Stimulated activated CD4-positive, alpha-beta T cell treated with anti-CD3 and anti-CD28 coated beads, TNF-alpha, amount 100 ng/mL, for 24 hours (primary cell): ENCODE data around the gene KRT38.
"Not testable (repeated sequence)": the region's sequence is repeated elsewhere in the genome, so short reads cannot be mapped to it uniquely, and the experiment has no call there.

Experiments used
- DNase-seq, 3 experiments: peaks; one replicate each; pipeline ENCODE4 v3.0.0-alpha.2; 2020; ENCODE audit warnings: low read depth in 3 of 3

KRT38 gene

DNA sequence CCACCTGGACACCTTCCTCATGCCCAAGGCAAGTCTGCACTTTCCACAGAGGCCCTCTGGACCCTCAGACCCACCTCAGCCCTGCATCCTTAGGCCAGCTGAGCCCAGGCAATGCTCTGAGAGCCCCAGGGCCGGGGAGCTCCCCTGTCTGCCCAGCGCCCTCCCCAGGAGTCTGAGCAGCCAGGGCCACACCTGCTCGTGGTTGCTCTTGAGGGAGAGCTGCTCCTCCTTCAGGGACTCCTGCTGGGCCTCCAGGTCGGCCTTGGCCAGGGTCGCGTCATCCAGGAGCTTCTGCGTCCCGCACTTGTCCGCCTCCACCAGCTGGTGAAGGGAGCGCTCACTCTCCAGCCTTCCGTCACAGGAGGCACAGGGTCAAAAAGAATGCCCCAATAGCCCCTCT lies 18.2 kb downstream of the KRT38 start:
- DNase-seq = not testable (repeated sequence)

DNA sequence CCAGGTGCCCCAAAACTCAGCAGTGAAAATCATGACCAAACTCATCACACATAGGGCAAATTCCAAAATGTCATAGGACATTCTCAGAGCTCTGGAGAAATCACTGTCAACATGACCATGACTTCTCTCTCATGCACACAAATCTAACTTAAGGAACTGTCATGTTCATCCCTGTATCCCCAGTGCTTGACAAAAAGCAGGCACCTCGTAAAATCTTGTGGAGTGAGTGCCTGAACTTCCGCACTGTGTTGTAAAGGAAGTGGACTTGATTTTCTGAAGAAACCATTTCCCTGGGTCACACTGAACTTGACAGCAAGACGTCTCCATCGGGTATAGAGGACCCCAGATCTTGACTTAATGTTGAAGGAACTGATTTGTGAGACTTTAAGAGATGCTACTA lies 19.2 kb downstream of the KRT38 start:
- DNase-seq = no peak

DNA sequence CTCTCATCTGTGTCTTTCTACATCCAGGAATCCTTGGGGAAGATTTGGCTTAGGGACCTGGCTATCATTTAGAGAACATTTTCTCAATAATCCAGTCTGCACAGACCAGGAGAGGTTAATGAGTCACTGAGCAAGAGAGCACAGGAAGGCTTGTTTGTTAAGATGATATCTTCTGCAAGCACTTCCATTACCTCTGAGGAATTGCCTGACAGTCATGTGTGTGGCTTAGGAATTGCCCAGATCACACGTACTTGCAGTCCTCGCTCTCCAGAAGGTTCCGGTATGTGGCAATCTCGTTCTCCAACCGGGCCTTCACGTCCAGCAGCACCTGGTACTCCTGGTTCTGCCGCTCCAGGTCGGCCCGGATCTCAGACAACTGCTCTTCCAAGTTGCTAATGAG lies 19.7 kb downstream of the KRT38 start:
- DNase-seq = no peak

DNA sequence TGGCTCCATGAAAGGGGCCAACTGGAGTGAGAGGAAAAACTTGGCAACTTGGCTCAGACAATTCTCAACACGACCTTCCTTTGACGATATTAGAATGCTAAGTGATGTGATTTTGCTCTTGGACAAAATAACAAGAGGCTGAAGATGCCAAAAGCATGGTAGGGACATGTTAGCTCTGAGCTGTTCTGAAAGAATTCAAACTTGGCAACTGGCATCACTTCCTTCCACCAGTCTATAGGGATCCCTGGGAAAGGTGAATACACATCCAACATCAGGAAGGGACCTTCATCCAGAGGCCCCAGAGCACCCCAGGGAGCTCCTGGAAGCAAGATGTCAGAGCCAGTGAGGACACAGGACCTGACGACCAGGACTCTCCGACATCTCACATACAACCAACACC lies 20.6 kb downstream of the KRT38 start:
- DNase-seq = no peak

DNA sequence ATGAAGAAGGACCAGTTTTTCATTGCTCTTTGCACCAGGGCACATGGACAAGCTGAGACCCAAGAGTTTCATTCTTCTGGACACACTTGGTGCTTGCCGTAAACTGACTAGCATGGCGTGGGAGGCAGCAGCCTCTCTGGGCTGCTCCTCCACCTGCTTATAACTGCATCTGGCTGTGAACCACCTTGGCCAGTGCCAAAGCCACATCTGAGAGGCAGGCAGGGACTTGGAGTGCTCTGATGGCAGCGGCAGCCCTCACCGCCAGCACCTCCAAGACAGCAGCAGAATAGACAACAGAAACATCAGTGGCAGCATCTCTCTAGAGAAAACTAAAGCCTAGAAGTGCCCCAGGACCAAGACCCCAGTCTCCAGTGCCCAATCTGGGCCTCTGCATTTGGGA lies 21.1 kb downstream of the KRT38 start:
- no peak for DNase-seq

DNA sequence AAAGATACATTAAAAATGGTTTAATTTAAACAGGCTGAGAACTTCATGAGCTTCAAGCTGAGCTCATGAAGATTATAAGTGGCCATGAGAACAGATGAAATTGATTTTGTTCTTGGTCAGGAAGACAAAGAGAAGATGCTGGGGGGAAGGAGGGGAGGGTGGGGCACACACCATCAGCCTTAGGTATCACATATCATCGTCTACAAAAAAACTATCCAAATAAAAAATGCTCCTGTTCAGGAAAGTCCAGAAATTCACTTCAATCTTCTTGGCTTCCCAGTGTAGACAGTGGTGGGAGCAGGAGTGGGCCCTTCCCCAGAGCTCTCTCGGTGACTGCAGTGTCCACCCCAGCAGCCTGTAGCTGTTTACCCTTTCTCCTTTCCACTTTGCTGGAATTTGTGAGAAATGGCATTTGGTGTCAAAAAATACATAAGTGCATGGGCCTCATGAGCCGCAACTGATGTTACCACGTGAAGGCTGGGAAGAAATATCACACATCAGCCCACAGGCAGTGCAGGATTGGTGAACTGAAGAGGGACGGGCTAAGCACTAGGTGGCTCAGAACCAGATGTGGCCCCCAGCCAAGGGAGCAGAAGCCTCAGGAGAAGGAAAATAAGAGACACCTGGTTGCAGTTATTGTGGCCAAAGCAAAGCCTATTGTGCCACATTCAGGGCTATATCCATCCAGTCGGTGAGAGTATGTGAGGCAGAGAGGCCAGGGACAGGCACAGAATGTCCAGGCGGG lies 22.5 kb downstream of the KRT38 start:
- DNase-seq = no peak

DNA sequence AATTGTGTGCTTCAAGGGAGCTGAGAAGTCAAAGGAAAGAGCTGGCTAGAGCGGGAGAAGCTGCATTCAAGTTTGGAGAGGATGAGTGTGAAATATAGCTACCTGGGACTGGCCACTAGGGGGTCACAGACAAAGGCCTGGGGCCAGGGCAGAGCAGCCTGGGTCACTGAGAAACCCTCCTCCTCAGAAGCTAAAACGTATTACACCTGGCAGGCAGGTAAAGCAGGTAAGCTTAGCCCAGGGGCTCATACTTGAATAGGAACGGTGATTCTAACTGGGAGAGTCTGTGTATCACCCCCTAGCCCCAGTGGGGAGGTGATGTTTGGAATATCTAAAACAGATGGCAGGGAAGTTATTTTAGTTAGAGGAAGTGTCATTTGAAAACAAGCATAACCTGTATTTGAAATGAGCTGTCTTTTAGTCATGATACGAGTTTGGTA lies 23.2 kb downstream of the KRT38 start:
- no peak for DNase-seq

DNA sequence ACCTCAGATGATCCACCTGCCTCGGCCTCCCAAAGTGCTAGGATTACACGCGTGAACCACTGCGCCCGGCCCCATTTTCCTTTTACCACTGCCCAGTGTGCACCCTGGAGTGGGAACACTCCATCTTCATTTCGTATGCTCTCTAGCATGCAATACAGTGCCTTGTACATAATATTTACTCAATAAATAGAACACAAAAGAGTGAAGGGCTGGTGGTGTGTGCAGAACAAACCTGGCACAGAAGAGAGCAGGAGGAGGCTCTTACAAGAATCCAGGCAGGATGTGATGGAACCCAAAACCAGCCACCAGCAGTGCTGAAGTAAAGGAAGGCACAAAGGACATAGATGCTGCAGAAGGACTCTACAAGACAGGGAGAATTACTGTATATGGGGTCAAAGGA lies 23.7 kb downstream of the KRT38 start:
- no peak for DNase-seq

DNA sequence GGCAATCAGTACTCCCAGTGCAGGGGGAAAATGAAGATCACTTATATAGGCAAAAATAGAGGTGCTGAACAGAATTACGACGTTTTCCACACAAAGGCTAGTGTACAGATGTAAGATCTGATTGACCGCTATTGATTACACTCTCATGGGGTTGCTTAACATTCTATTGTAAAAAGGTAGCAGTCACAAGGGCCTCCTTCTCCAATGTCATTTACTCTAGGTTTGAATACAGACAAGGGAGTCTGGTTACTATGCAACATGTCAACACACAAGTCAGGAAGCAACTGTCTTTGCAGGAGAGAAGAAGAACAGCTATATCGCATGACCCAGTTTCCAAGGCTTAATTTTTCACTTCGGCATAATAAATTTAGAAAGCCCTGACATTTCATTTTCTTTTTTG lies 24.3 kb downstream of the KRT38 start:
- DNase-seq = no peak

DNA sequence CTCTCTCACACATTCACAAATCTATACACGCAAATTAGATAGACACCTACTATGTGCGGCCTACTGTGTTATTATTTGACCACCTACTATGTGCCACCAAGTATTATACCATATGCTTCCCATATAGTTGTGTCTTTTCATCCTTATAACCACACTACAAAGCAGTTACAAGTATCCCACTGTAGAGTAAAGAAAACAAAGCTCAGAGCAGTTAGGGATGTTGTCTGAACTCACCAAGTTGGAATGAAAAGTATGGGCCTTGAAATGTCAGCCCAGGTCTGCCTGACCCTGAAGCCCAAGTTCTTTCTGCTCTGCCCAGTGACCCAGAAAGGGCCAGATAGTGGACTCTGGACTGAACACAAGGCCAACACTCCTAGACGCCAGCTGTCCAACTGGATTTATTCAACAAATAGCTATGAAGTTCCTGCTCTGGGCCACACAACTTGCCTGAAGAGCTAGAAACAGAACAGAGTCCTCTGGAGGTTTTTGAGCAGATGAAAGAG lies 24.9 kb downstream of the KRT38 start:
- DNase-seq = no peak

DNA sequence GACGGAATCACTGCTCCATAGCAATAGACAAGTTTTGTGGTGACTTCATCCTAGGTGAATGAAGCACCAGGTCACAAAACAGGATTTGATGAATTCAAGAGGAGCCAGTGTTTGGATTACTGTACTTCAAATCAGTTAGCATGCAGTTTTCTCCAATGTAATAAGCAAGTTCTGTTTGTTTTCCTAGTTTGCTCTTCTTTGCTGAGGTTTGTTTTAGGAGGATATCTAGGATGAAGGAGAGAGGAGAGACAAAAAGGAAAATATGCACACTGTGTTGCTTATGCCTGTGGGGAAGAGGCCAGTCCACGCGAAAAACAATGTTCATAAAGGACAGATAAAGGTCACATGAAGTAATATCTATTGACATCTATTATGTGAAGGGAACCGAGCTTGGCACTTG lies 25.4 kb downstream of the KRT38 start:
- DNase-seq = no peak

DNA sequence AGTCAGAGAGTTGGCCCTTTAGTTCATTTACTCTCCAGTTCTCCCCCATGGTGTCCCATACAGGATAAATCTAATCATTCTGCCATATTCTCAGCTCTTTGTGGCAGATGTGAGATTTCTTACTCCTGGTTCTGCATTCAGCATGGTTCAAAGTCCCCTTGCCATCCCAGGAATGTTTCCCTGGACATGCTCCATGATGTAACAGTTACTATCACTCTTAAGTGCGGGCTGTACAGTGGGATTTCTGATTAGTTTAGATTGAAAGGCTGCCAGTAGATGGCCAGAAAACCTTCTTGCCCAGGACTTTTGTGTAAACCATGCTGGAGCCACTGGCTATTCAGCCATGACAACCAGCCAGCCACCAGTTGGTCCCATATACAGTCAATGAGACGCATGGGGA lies 26.8 kb downstream of the KRT38 start:
- no peak for DNase-seq

DNA sequence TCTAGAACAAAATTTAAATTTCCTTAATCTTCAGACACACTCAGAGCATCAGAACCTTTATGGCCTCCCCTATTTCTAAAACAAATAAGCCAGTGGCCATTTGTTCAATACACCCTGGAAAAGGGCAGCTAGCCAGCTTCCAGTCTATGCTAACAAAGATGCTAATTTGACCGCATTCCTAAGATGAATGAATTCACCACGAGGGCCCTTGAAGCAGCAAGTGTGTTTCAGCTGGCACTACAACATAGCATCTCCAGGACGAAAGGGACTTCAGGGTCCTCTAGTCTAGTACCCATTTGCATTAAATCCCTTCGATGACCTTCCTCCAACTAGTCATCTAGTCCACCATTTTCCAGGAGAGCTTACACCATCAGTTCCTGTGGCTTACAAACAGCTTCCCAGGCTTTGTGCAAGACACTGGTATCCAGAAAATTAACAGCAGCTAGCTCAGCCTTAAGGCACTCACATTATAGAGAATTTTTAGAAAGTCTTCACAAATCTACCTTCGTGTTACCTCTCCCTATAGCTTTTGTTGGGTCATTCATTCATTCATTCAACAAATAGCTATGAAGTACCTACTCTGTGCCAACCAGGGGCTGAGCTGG lies 27.3 kb downstream of the KRT38 start:
- DNase-seq = no peak

DNA sequence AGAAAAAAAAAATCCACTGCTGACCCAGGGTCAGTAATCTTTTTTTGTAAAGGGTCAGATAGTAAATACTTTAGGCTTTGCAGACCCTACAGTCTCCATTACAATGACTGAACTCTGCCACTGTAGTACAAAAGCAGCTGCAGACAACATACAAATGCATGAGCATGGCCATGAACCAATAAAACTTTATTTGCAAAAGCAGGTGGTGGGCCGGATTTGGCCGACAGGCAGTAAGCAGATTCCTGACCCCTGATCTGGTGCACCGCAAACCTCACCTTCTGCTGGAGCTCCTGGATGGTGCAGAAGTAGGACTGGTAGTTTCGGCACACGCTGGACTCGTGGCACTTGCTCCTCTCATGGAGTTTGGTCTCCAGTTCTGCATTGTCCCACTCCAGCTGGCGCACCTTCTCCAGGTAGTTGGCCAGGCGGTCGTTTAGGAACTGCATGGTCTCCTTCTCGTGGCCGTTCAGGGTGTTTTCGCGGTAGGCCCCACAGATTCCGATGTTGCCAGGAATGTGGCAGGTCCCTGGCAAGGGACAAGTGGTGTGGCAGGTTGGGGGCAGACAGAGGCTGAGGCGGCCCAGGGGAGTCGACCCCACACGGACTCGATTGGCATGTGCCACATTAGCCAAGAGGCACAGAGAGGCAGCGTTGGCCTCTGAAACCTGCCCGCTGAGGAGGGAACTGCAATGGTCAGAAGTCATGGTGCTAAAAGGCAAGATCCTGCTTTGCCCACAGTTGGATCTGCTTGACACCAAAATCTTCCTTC lies 29.5 kb downstream of the KRT38 start:
- DNase-seq = no peak

DNA sequence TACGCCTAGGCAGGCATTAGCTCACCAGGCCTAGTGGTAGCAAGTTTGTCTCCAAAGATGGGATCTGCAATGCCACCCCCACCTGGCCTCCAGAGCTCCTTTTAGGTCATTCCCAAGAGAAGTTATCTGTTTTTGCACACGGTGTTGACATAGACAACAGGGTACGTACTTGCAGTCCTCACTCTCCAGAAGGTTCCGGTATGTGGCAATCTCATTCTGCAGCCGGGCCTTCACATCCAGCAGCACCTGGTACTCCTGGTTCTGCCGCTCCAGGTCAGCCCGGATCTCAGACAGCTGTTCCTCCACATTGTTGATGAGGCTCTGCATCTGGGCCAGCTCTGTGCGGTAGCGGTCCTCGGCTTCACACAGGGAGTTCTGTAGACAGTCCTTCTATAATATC lies 33.6 kb downstream of the KRT38 start:
- DNase-seq = no peak

DNA sequence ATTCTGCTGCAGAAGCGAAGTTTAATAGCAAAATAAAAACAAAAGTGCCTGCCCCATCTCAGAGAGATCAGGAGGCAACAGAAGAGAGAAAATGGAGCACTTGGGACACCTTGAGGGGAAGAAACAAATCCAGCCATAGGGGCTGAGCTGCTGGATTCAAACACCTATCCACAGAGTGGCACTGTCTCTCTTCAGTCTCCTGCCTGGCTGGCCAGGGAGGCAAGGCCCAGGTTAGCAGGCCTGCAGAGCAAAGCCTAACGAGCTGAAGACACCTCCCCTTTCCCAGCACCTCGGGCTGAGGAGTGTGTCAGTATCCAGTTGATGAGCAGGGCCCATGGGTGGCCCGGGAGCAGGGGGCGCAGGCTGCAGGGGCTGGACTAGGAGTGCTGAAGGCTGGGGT lies 34.6 kb downstream of the KRT38 start:
- no peak for DNase-seq

DNA sequence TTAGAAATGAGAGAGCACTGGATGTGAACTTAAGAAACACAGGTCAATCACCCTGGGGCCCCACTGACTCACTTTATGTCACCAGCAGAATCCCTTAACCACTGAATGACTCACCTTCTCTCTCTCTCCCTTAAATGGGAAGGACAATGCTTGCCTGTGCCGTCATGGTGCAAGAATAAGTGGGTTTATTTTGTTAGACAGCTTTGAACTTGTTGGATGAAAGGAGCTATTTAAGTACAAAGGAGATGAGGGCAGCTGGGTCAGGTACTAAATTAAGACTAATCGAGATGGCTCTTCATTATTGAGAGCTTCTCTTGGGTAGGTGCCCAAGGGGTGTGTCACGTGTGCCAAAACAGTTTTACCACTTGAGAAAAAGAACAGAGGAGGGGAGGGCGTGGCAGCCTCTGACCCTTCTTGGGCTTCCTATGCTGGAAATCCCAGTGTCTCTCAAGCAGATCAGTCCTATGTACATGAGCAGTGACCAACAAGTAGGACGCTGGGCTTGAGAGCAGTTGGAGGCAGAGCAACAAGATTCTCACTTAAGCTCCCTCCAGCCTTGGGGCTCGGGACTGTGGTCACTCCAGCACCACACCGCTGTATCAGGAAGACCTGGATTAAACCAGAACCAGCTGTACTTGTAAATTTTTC lies 36.6 kb downstream of the KRT38 start:
- DNase-seq = peak; percentile 18 to 56 (median 22)

DNA sequence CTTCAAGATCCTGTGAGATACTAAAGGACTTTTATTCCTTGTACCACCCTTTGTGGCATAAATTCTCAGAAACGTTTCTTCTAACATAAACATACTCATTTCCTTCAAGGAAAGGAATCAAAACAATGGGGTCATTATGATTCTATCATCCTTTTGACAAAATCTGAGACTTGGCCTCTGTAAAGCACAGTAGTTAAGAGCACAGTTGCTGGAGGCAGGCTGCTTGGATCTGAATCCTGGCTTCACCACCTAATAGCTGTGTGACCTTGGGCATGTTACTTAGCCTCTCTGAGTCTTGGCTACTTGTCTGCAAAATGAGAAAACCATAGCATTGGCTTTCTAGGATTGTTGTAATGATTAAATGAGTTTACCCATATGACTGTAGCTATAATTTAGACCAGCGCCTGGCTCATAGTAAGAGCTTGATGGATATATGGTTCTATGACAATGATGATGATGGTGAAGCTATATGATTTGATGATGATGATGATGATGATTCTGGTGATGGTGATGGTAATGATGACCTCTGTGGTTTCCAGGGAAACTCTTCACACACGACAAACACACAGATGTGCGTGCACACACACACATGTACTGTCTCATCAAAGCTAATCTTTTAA lies 37.3 kb downstream of the KRT38 start:
- no peak for DNase-seq

DNA sequence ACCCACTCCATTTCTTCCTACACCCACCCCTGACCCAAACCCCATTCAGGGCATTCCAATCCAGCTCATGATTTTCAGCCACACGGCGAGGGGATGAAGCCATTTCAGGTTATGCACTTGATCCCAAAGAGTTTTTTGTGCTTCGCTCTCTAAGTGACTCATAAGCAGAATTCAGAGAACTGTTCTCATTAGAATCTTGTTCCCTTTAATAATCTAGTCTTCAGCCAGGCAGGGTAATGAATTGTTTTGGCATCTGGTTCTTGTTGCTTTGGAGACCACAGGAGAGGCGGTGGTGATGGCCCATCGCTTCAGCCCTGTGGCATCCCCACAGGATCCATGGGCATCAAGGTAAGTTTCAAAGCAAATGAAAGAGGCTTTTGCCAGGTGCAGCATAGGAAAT lies 38.6 kb downstream of the KRT38 start:
- DNase-seq = no peak

DNA sequence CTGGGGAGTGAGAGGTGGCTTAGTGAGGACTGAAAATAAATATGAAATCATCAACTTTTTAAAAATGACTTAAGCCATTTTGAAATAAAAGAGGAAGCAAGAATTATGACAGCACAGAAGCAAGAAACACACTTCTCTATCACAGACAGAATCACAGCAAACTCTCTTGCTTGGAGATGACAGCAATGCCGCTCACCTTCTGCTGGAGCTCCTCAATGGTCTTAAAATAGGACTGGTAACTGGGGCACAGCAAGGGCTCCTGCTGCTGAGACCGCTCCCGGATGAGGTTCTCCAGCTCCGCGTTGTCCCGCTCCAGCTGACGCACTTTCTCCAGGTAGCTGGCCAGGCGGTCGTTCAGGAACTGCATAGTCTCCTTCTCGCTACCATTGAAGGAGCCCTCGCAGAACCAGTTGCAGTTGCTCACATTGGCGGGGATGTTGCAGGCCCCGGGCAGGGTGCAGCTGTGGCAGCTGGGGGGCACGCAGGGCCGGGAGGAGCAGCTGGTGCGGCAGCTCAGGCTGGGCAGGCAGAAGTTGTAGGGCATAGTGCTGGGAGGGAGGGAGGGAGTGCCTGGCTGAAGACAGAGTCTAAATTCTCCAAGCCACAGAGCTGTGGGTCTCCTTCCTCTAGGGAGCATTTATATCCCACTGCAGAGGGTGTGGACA lies 43.7 kb downstream of the KRT38 start, which contains the start of gene KRT31:
Gene KRT31, minus strand, starts transcription at position 613 of the 665 bp plus-strand sequence. Its CDS starts 69 bp downstream, at position 544.
- DNase-seq = no peak

DNA sequence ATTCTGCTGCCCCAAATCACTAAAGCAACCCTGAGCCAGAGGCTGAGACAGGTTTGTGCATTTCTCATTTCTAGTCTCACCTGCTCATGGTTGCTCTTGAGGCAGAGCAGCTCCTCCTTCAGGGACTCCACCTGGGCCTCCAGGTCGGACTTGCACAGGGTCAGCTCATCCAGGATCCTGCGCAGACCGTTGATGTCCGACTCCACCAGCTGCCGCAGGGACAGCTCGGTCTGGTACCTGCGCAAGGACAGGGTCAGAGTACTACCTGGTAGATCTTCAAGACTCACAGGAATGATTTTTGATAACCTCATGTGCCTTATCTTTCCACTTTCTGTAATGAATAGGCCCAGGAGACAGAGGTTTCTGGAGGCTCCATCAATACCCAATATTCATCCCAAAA lies 44.4 kb downstream of the KRT38 start:
- no peak for DNase-seq
